ENCODE measurements around the gene FAM187B. TPM values are rescaled to one million over a fixed set of nuclear protein-coding genes. Genes with fewer than 3 reads are reported as not detected.

FAM187B gene
- total and polyA plus RNA-seq, 2 of the 8 experiments (the other 6 are each of a cell fraction or from before 2014, with no cell fraction given) = not detected

- Histone ChIP-seq H2BK5ac (ENCODE audit: low read depth, low read length) (no peak overlapping the region), H4K91ac (replicated peaks; ENCODE audit: insufficient read length, low read length) (peak overlapping the region; percentile 65), H4K8ac (ENCODE audit: extremely low read depth, insufficient read depth, low read length) (no peak overlapping the region), H3K23ac (ENCODE audit: insufficient read length) (no peak overlapping the region), H2BK15ac (ENCODE audit: low read length) (no peak overlapping the region), H3K4me3 (ENCODE audit: extremely low read depth in 1 of 4, insufficient read depth in 2 of 4, low read depth in 3 of 4, low read length in 4 of 4) (no peak overlapping the region), H3K27ac (ENCODE audit: low read depth, low read length) (peak overlapping the region; percentile 73), H3K23me2 (ENCODE audit: low read depth, low read length) (peaks cover 7% of the 10 kb centered on the region; the same call in 1 of the 2 replicates), H3K27me3 (replicated peaks in 1 of 4; ENCODE audit: control insufficient read depth in 3 of 4, extremely low read depth in 1 of 4, insufficient read depth in 3 of 4, low read length in 3 of 4) (no peaks in the 10 kb centered on the region), H4K5ac (ENCODE audit: insufficient read length, low read depth, low read length) (no peak overlapping the region), H3K79me1 (ENCODE audit: low read depth, low read length) (peaks cover 17% of the 10 kb centered on the region), H2AK5ac (ENCODE audit: low read depth, low read length) (peak overlapping the region; percentile 65; the same call in 1 of the 2 replicates), H3K4me1 (replicated peaks in 1 of 4; ENCODE audit: control insufficient read depth in 3 of 4, insufficient read depth in 4 of 4, low read length in 3 of 4) (peaks cover 0 to 14% (median 7%) of the 10 kb centered on the region in 4 experiments; a peak in 6 of 7 replicates), H3K18ac (ENCODE audit: extremely low read depth, low read length) (no peak overlapping the region; the same call in 1 of the 2 replicates), H3K36me3 (ENCODE audit: control insufficient read depth in 2 of 4, insufficient read depth in 4 of 4, low read length in 3 of 4) (peaks cover 24 to 42% (median 34%) of the 10 kb centered on the region in 4 experiments), H3K9ac (replicated peaks in 1 of 4; ENCODE audit: extremely low read depth in 1 of 4, low read depth in 3 of 4, low read length in 3 of 4) (no peak overlapping the region; a peak in 1 of 7 replicates), H3K4ac (replicated peaks; ENCODE audit: insufficient read length, low read depth, low read length) (no peak overlapping the region), H3K79me2 (ENCODE audit: control insufficient read depth in 1 of 2, insufficient read depth in 2 of 2, low read length in 2 of 2) (peaks cover 10 to 62% of the 10 kb centered on the region in 2 experiments), H2BK20ac (ENCODE audit: low read length) (no peak overlapping the region), H2BK12ac (ENCODE audit: low read depth, low read length) (no peak overlapping the region), H3K14ac (ENCODE audit: insufficient read length) (no peak overlapping the region), H3K56ac (replicated peaks; ENCODE audit: insufficient read length, low read depth, low read length) (no peak overlapping the region), H4K20me1 (replicated peaks in 1 of 2; ENCODE audit: control insufficient read depth in 1 of 2, insufficient read depth in 2 of 2, low read length in 2 of 2) (peaks cover 33 to 42% of the 10 kb centered on the region in 2 experiments), H2BK120ac (replicated peaks; ENCODE audit: low read depth, low read length) (no peak overlapping the region), H3K9me3 (ENCODE audit: insufficient read depth in 2 of 2, low read depth in 1 of 2, low read length in 1 of 2) (no peaks in the 10 kb centered on the region), H2AFZ (ENCODE audit: low read length) (no peak overlapping the region), H3K4me2 (ENCODE audit: insufficient read depth in 1 of 2, low read depth in 2 of 2, low read length in 2 of 2) (peak overlapping the region in 1 of 2 experiments; percentile 50; a peak in 3 of 4 replicates)
- FAIRE-seq (no peak), DNase-seq (ENCODE audit: low read depth in 1 of 2, low spot score in 2 of 2) (peak in 1 of 2 experiments; percentile 48)
- POLR2A ChIA-PET (ENCODE audit: partially characterized antibody) = interaction anchor here (0.8 to 9.8 kb wide), 8 partner anchors 11 to 201 kb away, joined by 3 to 146 read pairs (median 4); partner anchors contain the start of genes FXYD5 and USF2
- TF ChIP-seq EP300 (IDR thresholded peaks at IDR 0.05; ENCODE audit: borderline replicate concordance in 1 of 2, low read depth in 2 of 2, low read length in 2 of 2) (peak in 1 of 2 experiments; percentile 63; a peak in 1 of 3 replicates), CHD1 (IDR thresholded peaks at IDR 0.05; ENCODE audit: low read depth, low read length) (no peak)
- CTCF ChIA-PET (ENCODE audit: partially characterized antibody) = interaction anchor here (2.5 kb wide), 1 partner anchor 186 kb away, joined by 7 read pairs; no protein-coding TSS in a partner anchor
- WGBS, 2 experiments (ENCODE audit: extremely low coverage in 1 of 2, insufficient coverage in 1 of 2, insufficient read length in 1 of 2, insufficient replicate concordance in 2 of 2, low coverage in 1 of 2, low lambda C conversion rate in 2 of 2, missing lambda C conversion rate in 1 of 2) = 77% methylated on average over 9 of the region's 9 CpGs; no CpG with 5 or more reads in 1 of the 2 experiments
Measured at GRCh38 chr19:35253316-35254286, 25.1 kb upstream of the FAM187B start.
